ENCODE data around the gene ZNF420.
A peak's percentile ranks its signal among the peaks of the same experiment; 100 is the strongest.
"Not testable (repeated sequence)": the region's sequence is repeated elsewhere in the genome, so short reads cannot be mapped to it uniquely, and the experiment has no call there.

The ZNF420 gene

GRCh38 chr19:37077934-37078716 lies at the start of gene ZNF420:
ZNF420 (plus strand) TSS chr19:37078433; CDS start chr19:37089119, 10,686 bp downstream.
- peak; percentile 81 for DNase-seq (ENCODE audit: low read depth)

GRCh38 chr19:37045140-37045539 lies 33.1 kb upstream of the ZNF420 start:
- no peak for DNase-seq (ENCODE audit: low read depth)

GRCh38 chr19:37055330-37055729 lies 22.9 kb upstream of the ZNF420 start:
- no peak for DNase-seq (ENCODE audit: low read depth)

GRCh38 chr19:37056776-37057175 lies 21.5 kb upstream of the ZNF420 start:
- no peak for DNase-seq (ENCODE audit: low read depth)

- no peak for DNase-seq (ENCODE audit: low read depth)
Measured at GRCh38 chr19:37059142-37059541, 19.1 kb upstream of the ZNF420 start.

GRCh38 chr19:37064886-37065285 lies 13.3 kb upstream of the ZNF420 start:
- not testable (repeated sequence) for DNase-seq (ENCODE audit: low read depth)

- no peak for DNase-seq (ENCODE audit: low read depth)
Measured at GRCh38 chr19:37074111-37074510, 4.1 kb upstream of the ZNF420 start.

GRCh38 chr19:37074819-37075362 lies 3.3 kb upstream of the ZNF420 start:
- no peak for DNase-seq (ENCODE audit: low read depth)

- not testable (repeated sequence) for DNase-seq (ENCODE audit: low read depth)
Measured at GRCh38 chr19:37076524-37076923, 1.7 kb upstream of the ZNF420 start.

- no peak for DNase-seq (ENCODE audit: low read depth)
Measured at GRCh38 chr19:37077501-37077933, 716 bp upstream of the ZNF420 start.

GRCh38 chr19:37078717-37079032 lies 442 bp downstream of the ZNF420 start:
- no peak for DNase-seq (ENCODE audit: low read depth)

- DNase-seq (ENCODE audit: low read depth), result no peak
Measured at GRCh38 chr19:37079238-37079637, 1.0 kb downstream of the ZNF420 start.

GRCh38 chr19:37082307-37082706 lies 4.1 kb downstream of the ZNF420 start:
- no peak for DNase-seq (ENCODE audit: low read depth)

- no peak for DNase-seq (ENCODE audit: low read depth)
Measured at GRCh38 chr19:37087110-37087509, 8.9 kb downstream of the ZNF420 start.

- DNase-seq (ENCODE audit: low read depth), result no peak
Measured at GRCh38 chr19:37095859-37096258, 17.6 kb downstream of the ZNF420 start.

- DNase-seq (ENCODE audit: low read depth), result no peak
Measured at GRCh38 chr19:37098570-37098969, 20.3 kb downstream of the ZNF420 start.

GRCh38 chr19:37104135-37104534 lies 25.9 kb downstream of the ZNF420 start:
- not testable (repeated sequence) for DNase-seq (ENCODE audit: low read depth)

- not testable (repeated sequence) for DNase-seq (ENCODE audit: low read depth)
Measured at GRCh38 chr19:37111753-37112152, 33.5 kb downstream of the ZNF420 start.

GRCh38 chr19:37114001-37114400 lies 35.8 kb downstream of the ZNF420 start:
- no peak for DNase-seq (ENCODE audit: low read depth)

GRCh38 chr19:37122093-37122492 lies 43.9 kb downstream of the ZNF420 start:
- not testable (repeated sequence) for DNase-seq (ENCODE audit: low read depth)

- DNase-seq (ENCODE audit: low read depth), result no peak
Measured at GRCh38 chr19:37127999-37128820, 50.0 kb downstream of the ZNF420 start.

GRCh38 chr19:37128821-37129177 lies 50.6 kb downstream of the ZNF420 start:
- no peak for DNase-seq (ENCODE audit: low read depth)

GRCh38 chr19:37136111-37136510 lies 57.9 kb downstream of the ZNF420 start:
- no peak for DNase-seq (ENCODE audit: low read depth)
